ENCODE data around the gene SMARCA2. TPM values are rescaled to one million over a fixed set of nuclear protein-coding genes. Genes with fewer than 3 reads are reported as not detected.

The SMARCA2 gene
- total and polyA plus RNA-seq, 10 of the 15 experiments (the other 5 are each of a cell fraction or from before 2014, with no cell fraction given): 100 to 392 (median 204) TPM

DNA sequence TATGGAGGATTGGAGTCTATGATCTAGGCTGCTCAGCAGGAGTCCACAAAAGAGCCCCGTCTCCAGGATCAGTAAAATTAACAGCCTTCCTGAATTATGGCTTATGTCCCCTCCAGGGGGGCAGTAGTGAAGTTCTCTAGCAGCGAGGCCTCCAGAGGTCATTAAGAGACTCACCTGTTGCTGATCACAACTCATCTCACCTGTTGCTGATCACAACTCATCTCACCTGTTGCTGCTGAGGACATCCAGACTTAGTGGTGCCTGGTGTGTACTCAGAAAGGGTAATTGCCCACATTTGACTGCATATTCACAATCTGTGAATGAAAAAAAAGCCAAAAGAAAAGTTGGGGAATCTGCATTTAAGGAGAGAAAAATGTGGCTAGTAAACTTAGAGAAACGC is 129.5 kb downstream of the SMARCA2 start:
- H2AFZ ChIP-seq (ENCODE audit: control insufficient read depth, low read depth, low read length): no peak overlapping the region
- CTCF ChIA-PET: no interaction called here

More for the DNA sequence above, 129.5 kb downstream of the SMARCA2 start:
- Histone ChIP-seq H4K20me1 (ENCODE audit: control insufficient read depth, insufficient read depth) (no peaks in the 10 kb centered on the region), H3K4me2 (ENCODE audit: control insufficient read depth, insufficient read depth) (no peak overlapping the region), H3K36me3 (ENCODE audit: control insufficient read depth in 2 of 2, insufficient read depth in 2 of 2, low read length in 1 of 2) (peaks cover 10 to 22% of the 10 kb centered on the region in 2 experiments), H3K9ac (ENCODE audit: control insufficient read depth, insufficient read depth, low read length) (no peak overlapping the region), H3K79me2 (ENCODE audit: control insufficient read depth, insufficient read depth, low read length) (peaks cover 21% of the 10 kb centered on the region), H3K4me1 (ENCODE audit: control insufficient read depth, insufficient read depth, low read length) (no peaks in the 10 kb centered on the region), H3K27me3 (replicated peaks in 1 of 2; ENCODE audit: control insufficient read depth in 2 of 2, insufficient read depth in 2 of 2, low read length in 1 of 2) (no peaks in the 10 kb centered on the region), H3K27ac (ENCODE audit: control insufficient read depth, insufficient read depth) (no peak overlapping the region), H3K4me3 (no peak overlapping the region), H3K9me3 (replicated peaks; ENCODE audit: control insufficient read depth, insufficient read depth, low read length) (peaks cover 9% of the 10 kb centered on the region)
- ChIA-PET POLR2A (no interaction called here), SMC1A (ENCODE audit: uncharacterized antibody, unreplicated experiment) (no interaction called here), RAD21 (ENCODE audit: unreplicated experiment) (no interaction called here)
- no TSS peak for BruUV-seq (replicated peaks)
- TF ChIP-seq, protein P1, sequence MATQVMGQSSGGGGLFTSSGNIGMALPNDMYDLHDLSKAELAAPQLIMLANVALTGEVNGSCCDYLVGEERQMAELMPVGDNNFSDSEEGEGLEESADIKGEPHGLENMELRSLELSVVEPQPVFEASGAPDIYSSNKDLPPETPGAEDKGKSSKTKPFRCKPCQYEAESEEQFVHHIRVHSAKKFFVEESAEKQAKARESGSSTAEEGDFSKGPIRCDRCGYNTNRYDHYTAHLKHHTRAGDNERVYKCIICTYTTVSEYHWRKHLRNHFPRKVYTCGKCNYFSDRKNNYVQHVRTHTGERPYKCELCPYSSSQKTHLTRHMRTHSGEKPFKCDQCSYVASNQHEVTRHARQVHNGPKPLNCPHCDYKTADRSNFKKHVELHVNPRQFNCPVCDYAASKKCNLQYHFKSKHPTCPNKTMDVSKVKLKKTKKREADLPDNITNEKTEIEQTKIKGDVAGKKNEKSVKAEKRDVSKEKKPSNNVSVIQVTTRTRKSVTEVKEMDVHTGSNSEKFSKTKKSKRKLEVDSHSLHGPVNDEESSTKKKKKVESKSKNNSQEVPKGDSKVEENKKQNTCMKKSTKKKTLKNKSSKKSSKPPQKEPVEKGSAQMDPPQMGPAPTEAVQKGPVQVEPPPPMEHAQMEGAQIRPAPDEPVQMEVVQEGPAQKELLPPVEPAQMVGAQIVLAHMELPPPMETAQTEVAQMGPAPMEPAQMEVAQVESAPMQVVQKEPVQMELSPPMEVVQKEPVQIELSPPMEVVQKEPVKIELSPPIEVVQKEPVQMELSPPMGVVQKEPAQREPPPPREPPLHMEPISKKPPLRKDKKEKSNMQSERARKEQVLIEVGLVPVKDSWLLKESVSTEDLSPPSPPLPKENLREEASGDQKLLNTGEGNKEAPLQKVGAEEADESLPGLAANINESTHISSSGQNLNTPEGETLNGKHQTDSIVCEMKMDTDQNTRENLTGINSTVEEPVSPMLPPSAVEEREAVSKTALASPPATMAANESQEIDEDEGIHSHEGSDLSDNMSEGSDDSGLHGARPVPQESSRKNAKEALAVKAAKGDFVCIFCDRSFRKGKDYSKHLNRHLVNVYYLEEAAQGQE (IDR thresholded peaks at IDR 0.05; ENCODE audit: low read depth, low read length): no peak
- no peak for TF ChIP-seq POU2F2 (IDR thresholded peaks at IDR 0.05; ENCODE audit: borderline replicate concordance, low read depth, low read length)
- TF ChIP-seq, protein P2, sequence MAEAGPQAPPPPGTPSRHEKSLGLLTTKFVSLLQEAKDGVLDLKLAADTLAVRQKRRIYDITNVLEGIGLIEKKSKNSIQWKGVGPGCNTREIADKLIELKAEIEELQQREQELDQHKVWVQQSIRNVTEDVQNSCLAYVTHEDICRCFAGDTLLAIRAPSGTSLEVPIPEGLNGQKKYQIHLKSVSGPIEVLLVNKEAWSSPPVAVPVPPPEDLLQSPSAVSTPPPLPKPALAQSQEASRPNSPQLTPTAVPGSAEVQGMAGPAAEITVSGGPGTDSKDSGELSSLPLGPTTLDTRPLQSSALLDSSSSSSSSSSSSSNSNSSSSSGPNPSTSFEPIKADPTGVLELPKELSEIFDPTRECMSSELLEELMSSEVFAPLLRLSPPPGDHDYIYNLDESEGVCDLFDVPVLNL (IDR thresholded peaks at IDR 0.05; ENCODE audit: low read depth, low read length): no peak
- no peak for TF ChIP-seq IKZF1 (conservative IDR thresholded peaks at IDR 0.05)
- TF ChIP-seq ZZZ3 (IDR thresholded peaks at IDR 0.05; ENCODE audit: control insufficient read depth, insufficient read length, low read depth): no peak
- no peak for TF ChIP-seq GABPA (IDR thresholded peaks at IDR 0.05; ENCODE audit: low read depth)
- no peak for TF ChIP-seq ZNF384 (IDR thresholded peaks at IDR 0.05; ENCODE audit: borderline replicate concordance, low read depth, low read length)
- TF ChIP-seq, protein P3, sequence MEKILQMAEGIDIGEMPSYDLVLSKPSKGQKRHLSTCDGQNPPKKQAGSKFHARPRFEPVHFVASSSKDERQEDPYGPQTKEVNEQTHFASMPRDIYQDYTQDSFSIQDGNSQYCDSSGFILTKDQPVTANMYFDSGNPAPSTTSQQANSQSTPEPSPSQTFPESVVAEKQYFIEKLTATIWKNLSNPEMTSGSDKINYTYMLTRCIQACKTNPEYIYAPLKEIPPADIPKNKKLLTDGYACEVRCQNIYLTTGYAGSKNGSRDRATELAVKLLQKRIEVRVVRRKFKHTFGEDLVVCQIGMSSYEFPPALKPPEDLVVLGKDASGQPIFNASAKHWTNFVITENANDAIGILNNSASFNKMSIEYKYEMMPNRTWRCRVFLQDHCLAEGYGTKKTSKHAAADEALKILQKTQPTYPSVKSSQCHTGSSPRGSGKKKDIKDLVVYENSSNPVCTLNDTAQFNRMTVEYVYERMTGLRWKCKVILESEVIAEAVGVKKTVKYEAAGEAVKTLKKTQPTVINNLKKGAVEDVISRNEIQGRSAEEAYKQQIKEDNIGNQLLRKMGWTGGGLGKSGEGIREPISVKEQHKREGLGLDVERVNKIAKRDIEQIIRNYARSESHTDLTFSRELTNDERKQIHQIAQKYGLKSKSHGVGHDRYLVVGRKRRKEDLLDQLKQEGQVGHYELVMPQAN (conservative IDR thresholded peaks at IDR 0.05): no peak
- no peak for TF ChIP-seq NFIC (IDR thresholded peaks at IDR 0.05; ENCODE audit: low read depth, low read length)
- TF ChIP-seq NBN (IDR thresholded peaks at IDR 0.05): no peak
- no peak for TF ChIP-seq HDGF (IDR thresholded peaks at IDR 0.05)
- TF ChIP-seq, protein P4, sequence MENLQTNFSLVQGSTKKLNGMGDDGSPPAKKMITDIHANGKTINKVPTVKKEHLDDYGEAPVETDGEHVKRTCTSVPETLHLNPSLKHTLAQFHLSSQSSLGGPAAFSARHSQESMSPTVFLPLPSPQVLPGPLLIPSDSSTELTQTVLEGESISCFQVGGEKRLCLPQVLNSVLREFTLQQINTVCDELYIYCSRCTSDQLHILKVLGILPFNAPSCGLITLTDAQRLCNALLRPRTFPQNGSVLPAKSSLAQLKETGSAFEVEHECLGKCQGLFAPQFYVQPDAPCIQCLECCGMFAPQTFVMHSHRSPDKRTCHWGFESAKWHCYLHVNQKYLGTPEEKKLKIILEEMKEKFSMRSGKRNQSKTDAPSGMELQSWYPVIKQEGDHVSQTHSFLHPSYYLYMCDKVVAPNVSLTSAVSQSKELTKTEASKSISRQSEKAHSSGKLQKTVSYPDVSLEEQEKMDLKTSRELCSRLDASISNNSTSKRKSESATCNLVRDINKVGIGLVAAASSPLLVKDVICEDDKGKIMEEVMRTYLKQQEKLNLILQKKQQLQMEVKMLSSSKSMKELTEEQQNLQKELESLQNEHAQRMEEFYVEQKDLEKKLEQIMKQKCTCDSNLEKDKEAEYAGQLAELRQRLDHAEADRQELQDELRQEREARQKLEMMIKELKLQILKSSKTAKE (IDR thresholded peaks at IDR 0.05; ENCODE audit: low read depth, poor library complexity, severe bottlenecking): no peak
- TF ChIP-seq, protein P5, sequence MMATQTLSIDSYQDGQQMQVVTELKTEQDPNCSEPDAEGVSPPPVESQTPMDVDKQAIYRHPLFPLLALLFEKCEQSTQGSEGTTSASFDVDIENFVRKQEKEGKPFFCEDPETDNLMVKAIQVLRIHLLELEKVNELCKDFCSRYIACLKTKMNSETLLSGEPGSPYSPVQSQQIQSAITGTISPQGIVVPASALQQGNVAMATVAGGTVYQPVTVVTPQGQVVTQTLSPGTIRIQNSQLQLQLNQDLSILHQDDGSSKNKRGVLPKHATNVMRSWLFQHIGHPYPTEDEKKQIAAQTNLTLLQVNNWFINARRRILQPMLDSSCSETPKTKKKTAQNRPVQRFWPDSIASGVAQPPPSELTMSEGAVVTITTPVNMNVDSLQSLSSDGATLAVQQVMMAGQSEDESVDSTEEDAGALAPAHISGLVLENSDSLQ (IDR thresholded peaks at IDR 0.05): no peak
- no peak for TF ChIP-seq EP300 (IDR thresholded peaks at IDR 0.05; ENCODE audit: borderline replicate concordance in 1 of 2, control insufficient read depth in 1 of 2, low read depth in 2 of 2, low read length in 2 of 2)
- no peak for TF ChIP-seq STAT1 (conservative IDR thresholded peaks at IDR 0.05)
- 96% methylated on average over 3 of the region's 3 CpGs for WGBS (ENCODE audit: insufficient coverage, insufficient replicate concordance, low lambda C conversion rate, missing lambda C conversion rate)
- FAIRE-seq: no peak
- DNase-seq (ENCODE audit: low read depth, low spot score): no peak
- intact Hi-C loops (cut with micrococcal nuclease; ENCODE audit: unreplicated experiment): no loop called here
- in situ Hi-C loops (cut with MboI): no loop called here
- ATAC-seq: no peak

Measured in GM12878 (cell line).